PFSK-1 (cell line): ENCODE measurements around the gene ATP13A2.

Source experiments
- FOXP2 ChIP-seq: optimal IDR thresholded peaks from 2 replicates; pipeline ENCODE3; 2011; ENCODE audit warnings: borderline replicate concordance, control low read depth, inconsistent platforms; ENCODE audit not compliant: insufficient read depth; ENCODE audit errors: extremely low read length, extremely low read depth
- POLR2AphosphoS5 ChIP-seq: IDR thresholded peaks from 2 replicates; pipeline ENCODE4 v1.6.1; 2012; ENCODE audit warnings: low read depth, mild to moderate bottlenecking, control low read depth, low read length, moderate library complexity
- SIN3A ChIP-seq: IDR thresholded peaks from 2 replicates; pipeline ENCODE4 v1.6.1; 2012; ENCODE audit warnings: mild to moderate bottlenecking, low read length, moderate library complexity, borderline replicate concordance; ENCODE audit not compliant: insufficient read depth
- TAF1 ChIP-seq: IDR thresholded peaks from 2 replicates; pipeline ENCODE4 v1.6.1; 2012; ENCODE audit warnings: low read length, control low read depth, borderline replicate concordance; ENCODE audit not compliant: insufficient read depth
- TF ChIP-seq, protein P1 (sequence below), 2 experiments: IDR thresholded peaks; 2 replicates each; pipeline versions ENCODE4 v1.6.1 to v1.8.0; 2011 to 2012; ENCODE audit warnings: low read depth in 2 of 2, low read length in 2 of 2, control low read depth in 1 of 2, inconsistent platforms in 1 of 2, mild to moderate bottlenecking in 1 of 2, moderate library complexity in 1 of 2; ENCODE audit not compliant: insufficient read depth in 1 of 2

DNA sequence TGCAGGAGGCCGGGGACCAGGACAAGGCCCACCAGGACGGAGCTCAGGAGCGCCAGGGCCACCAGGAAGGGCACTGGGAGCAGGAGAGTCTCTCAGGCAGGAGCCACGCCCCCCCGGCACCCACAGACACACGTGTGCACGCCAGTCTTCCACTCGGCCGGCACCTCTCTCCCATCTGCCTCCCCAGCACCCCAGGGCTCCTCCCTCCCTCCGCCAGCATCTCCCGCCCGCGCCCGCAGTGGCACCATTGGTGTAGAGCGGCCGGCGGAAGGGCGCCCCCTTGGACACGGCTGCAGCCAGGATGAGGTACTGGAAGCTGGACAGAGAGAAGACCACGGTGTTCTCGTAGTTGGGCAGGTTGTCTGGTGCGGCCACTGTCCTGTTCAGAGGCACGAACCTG, 25.2 kb downstream of the ATP13A2 start:
- TF ChIP-seq, protein P1, sequence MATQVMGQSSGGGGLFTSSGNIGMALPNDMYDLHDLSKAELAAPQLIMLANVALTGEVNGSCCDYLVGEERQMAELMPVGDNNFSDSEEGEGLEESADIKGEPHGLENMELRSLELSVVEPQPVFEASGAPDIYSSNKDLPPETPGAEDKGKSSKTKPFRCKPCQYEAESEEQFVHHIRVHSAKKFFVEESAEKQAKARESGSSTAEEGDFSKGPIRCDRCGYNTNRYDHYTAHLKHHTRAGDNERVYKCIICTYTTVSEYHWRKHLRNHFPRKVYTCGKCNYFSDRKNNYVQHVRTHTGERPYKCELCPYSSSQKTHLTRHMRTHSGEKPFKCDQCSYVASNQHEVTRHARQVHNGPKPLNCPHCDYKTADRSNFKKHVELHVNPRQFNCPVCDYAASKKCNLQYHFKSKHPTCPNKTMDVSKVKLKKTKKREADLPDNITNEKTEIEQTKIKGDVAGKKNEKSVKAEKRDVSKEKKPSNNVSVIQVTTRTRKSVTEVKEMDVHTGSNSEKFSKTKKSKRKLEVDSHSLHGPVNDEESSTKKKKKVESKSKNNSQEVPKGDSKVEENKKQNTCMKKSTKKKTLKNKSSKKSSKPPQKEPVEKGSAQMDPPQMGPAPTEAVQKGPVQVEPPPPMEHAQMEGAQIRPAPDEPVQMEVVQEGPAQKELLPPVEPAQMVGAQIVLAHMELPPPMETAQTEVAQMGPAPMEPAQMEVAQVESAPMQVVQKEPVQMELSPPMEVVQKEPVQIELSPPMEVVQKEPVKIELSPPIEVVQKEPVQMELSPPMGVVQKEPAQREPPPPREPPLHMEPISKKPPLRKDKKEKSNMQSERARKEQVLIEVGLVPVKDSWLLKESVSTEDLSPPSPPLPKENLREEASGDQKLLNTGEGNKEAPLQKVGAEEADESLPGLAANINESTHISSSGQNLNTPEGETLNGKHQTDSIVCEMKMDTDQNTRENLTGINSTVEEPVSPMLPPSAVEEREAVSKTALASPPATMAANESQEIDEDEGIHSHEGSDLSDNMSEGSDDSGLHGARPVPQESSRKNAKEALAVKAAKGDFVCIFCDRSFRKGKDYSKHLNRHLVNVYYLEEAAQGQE (IDR thresholded peaks at IDR 0.05; ENCODE audit: insufficient read depth in 1 of 2, low read depth in 2 of 2, low read length in 2 of 2): no peak
- TF ChIP-seq POLR2AphosphoS5 (no peak), TAF1 (no peak), FOXP2 (no peak), SIN3A (no peak)
